Endodermal cell (in vitro differentiated cells): ENCODE measurements around the gene RFESD. TPM values are rescaled to one million over a fixed set of nuclear protein-coding genes. Genes with fewer than 3 reads are reported as not detected.
A peak's percentile ranks its signal among the peaks of the same experiment; 100 is the strongest.
"Not testable (repeated sequence)": the region's sequence is repeated elsewhere in the genome, so short reads cannot be mapped to it uniquely, and the experiment has no call there.

Source experiments
- DNase-seq: peaks from one replicate; pipeline ENCODE4 v3.0.0-alpha.2; 2017
- H3K27ac ChIP-seq: 2 replicates; pipeline ENCODE4 v1.5.1; 2013; ENCODE audit warnings: mild to moderate bottlenecking, low read depth, low read length, moderate library complexity
- H3K27me3 ChIP-seq: 2 replicates; pipeline ENCODE4 v1.6.1; 2013; ENCODE audit warnings: mild to moderate bottlenecking, low read length, moderate library complexity; ENCODE audit not compliant: insufficient read depth, control insufficient read depth, poor library complexity, severe bottlenecking
- H3K36me3 ChIP-seq: 2 replicates; pipeline ENCODE4 v1.7.0; 2013; ENCODE audit warnings: mild to moderate bottlenecking, low read length, moderate library complexity; ENCODE audit not compliant: control insufficient read depth, insufficient read depth
- H3K4me1 ChIP-seq: one replicate; pipeline ENCODE4 v1.7.0; 2013; ENCODE audit warnings: low read length; ENCODE audit not compliant: control insufficient read depth, insufficient read depth
- H3K4me3 ChIP-seq: 2 replicates; pipeline ENCODE4 v1.5.1; 2013; ENCODE audit warnings: mild to moderate bottlenecking, low read length, moderate library complexity
- H3K9ac ChIP-seq: 2 replicates; pipeline ENCODE4 v1.6.1; 2013; ENCODE audit warnings: mild to moderate bottlenecking, low read length, moderate library complexity; ENCODE audit not compliant: poor library complexity, severe bottlenecking; ENCODE audit errors: extremely low read depth
- H3K9me3 ChIP-seq: 2 replicates; pipeline ENCODE4 v1.6.1; 2013; ENCODE audit warnings: mild to moderate bottlenecking, low read length, moderate library complexity; ENCODE audit not compliant: control insufficient read depth
- H3K27ac Mint-ChIP-seq: 2 replicates; pipeline ENCODE4 v1.8.0; 2020; ENCODE audit warnings: mixed read lengths
- H3K27me3 Mint-ChIP-seq: 2 replicates; pipeline ENCODE4 v1.8.0; 2021; ENCODE audit warnings: mild to moderate bottlenecking, mixed read lengths; ENCODE audit not compliant: insufficient read depth
- H3K36me3 Mint-ChIP-seq: 2 replicates; pipeline ENCODE4 v1.8.0; 2020; ENCODE audit warnings: low read depth, mixed read lengths
- H3K4me1 Mint-ChIP-seq: 2 replicates; pipeline ENCODE4 v1.8.0; 2020; ENCODE audit warnings: mixed read lengths
- H3K4me3 Mint-ChIP-seq: 2 replicates; pipeline ENCODE4 v1.8.0; 2020; ENCODE audit warnings: mild to moderate bottlenecking, moderate library complexity, mixed read lengths
- H3K9me3 Mint-ChIP-seq: 2 replicates; pipeline ENCODE4 v1.8.0; 2020; ENCODE audit warnings: mild to moderate bottlenecking, mixed read lengths
- whole genome bisulfite sequencing, 2 experiments: methylation state at CpG; one replicate each; pipeline versions ENCODE4 v1.1.5 to v1.1.7; 2013; ENCODE audit warnings: missing lambda C conversion rate in 2 of 2, mixed read lengths in 1 of 2; ENCODE audit not compliant: insufficient coverage in 1 of 2, insufficient read length in 1 of 2; 5-methylcytosine and 5-hydroxymethylcytosine counted together
- total RNA-seq, 2 donors: library from RNA; stranded (reverse); fragmentation: NEBNext Ultra II Directional in 1 of 2; extraction: Animal tissue kit (Norgen Biotek cat#: 25700) in 1 of 2; gene quantifications; 2 replicates in 1 of 2; 3 replicates in 1 of 2; pipeline ENCODE4 v1.2.1, GENCODE V29; 2021
- TF ChIP-seq, protein P1 (sequence below): fragments of 200-600 bp; sonication (generic); conservative IDR thresholded peaks from 2 replicates; pipeline ENCODE4 v1.5.0; 2021; ENCODE audit warnings: antibody characterized with exemption, mild to moderate bottlenecking

The RFESD gene
- total RNA-seq, 2 donors from 2014 or later, result 7.1 to 13.7 TPM

DNA sequence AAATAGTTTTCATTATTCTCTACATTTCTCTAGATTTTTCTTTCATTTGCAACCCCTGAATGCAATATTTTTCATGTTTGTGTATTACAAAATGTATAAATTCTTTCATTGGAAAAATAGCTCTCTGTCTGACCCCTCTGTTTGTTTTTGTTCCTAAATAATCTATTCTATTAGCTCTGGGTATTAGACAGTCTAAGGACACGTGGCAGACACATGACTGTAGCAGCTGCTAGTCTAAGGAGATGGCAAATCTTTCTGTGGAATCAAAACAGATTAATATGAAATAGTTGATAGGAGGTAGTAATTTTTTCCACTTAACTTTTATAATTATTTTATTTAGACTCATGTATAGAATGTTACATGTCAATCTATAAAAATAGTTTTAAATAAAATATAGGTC lies 57.6 kb downstream of the RFESD start:
- TF ChIP-seq, protein P1, sequence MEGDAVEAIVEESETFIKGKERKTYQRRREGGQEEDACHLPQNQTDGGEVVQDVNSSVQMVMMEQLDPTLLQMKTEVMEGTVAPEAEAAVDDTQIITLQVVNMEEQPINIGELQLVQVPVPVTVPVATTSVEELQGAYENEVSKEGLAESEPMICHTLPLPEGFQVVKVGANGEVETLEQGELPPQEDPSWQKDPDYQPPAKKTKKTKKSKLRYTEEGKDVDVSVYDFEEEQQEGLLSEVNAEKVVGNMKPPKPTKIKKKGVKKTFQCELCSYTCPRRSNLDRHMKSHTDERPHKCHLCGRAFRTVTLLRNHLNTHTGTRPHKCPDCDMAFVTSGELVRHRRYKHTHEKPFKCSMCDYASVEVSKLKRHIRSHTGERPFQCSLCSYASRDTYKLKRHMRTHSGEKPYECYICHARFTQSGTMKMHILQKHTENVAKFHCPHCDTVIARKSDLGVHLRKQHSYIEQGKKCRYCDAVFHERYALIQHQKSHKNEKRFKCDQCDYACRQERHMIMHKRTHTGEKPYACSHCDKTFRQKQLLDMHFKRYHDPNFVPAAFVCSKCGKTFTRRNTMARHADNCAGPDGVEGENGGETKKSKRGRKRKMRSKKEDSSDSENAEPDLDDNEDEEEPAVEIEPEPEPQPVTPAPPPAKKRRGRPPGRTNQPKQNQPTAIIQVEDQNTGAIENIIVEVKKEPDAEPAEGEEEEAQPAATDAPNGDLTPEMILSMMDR, result no peak
- H3K4me3 Mint-ChIP-seq, result no peak overlapping the region
- H3K27ac Mint-ChIP-seq, result no peak overlapping the region
- Histone ChIP-seq H3K27me3 (no peaks in the 10 kb centered on the region), H3K27ac (no peak overlapping the region), H3K9me3 (peaks cover 24% of the 10 kb centered on the region), H3K36me3 (peaks cover 13% of the 10 kb centered on the region), H3K4me3 (no peak overlapping the region), H3K4me1 (peaks cover 7% of the 10 kb centered on the region), H3K9ac (no peak overlapping the region)
- peaks cover 8% of the 10 kb centered on the region for H3K36me3 Mint-ChIP-seq
- no peaks in the 10 kb centered on the region for H3K27me3 Mint-ChIP-seq
- H3K4me1 Mint-ChIP-seq, result peaks cover 35% of the 10 kb centered on the region
- 87 to 100% methylated on average over 1 of the region's 1 CpG for WGBS, 2 experiments
- peaks cover 10% of the 10 kb centered on the region for H3K9me3 Mint-ChIP-seq
- no peak for DNase-seq

DNA sequence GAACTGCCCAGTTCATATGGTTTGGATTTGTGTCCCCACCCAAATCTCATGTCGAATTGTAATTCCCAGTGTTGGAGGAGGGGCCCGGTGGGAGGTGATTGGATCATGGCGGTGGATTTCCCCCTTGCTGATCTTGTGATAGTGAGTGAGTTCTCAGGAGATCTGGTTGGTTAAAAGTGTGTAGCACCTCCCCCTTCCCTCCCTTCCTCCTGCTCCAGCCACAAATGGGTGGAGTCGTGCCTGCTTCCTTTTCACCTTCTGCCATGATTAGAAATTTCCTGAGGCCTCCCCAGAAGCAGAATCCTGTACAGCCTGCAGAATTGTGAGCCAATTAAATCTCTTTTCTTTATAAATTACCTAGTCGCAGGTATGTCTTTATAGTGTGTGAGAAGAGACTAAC lies 59.6 kb downstream of the RFESD start:
- H3K4me3 Mint-ChIP-seq, result peak overlapping the region; percentile 50
- not testable (repeated sequence) for H3K4me1 ChIP-seq, H3K27ac ChIP-seq, H3K27me3 Mint-ChIP-seq, H3K9me3 Mint-ChIP-seq, H3K36me3 Mint-ChIP-seq, H3K27me3 ChIP-seq
- H3K36me3 ChIP-seq, result peaks cover 16% of the 10 kb centered on the region
- H3K27ac Mint-ChIP-seq, result peak overlapping the region; percentile 86
- H3K9ac ChIP-seq, result peak overlapping the region; percentile 92
- H3K4me1 Mint-ChIP-seq, result peaks cover 53% of the 10 kb centered on the region
- peaks cover 19% of the 10 kb centered on the region for H3K9me3 ChIP-seq
- peak; percentile 58 for DNase-seq
- WGBS, 2 experiments, result 58% methylated on average over 1 of the region's 5 CpGs; no CpG with 5 or more reads in 1 of the 2 experiments
- peak overlapping the region; percentile 82 for H3K4me3 ChIP-seq

GRCh38 chr5:95707055-95707454 lies 60.5 kb downstream of the RFESD start:
- Histone ChIP-seq H3K9ac (peak overlapping the region; percentile 92), H3K36me3 (peaks cover 21% of the 10 kb centered on the region), H3K27ac (peak overlapping the region; percentile 74), H3K9me3 (peaks cover 19% of the 10 kb centered on the region), H3K4me3 (peak overlapping the region; percentile 82), H3K4me1 (peaks cover 5% of the 10 kb centered on the region), H3K27me3 (no peaks in the 10 kb centered on the region)
- DNase-seq, result no peak
- WGBS, 2 experiments, result 34 to 81% methylated on average over 9 of the region's 9 CpGs
- Mint-ChIP-seq H3K9me3 (peaks cover 10% of the 10 kb centered on the region), H3K36me3 (peaks cover 6% of the 10 kb centered on the region), H3K27ac (peak overlapping the region; percentile 95), H3K4me1 (peaks cover 54% of the 10 kb centered on the region), H3K27me3 (no peaks in the 10 kb centered on the region), H3K4me3 (peak overlapping the region; percentile 50)
- TF ChIP-seq, protein P1, result no peak

Other genes starting within 250 kb of the RFESD start
- gene SKIC3, start 91.8 kb upstream of the RFESD start, total RNA-seq, result 10 to 100 TPM; 83.2 to 89.3 TPM
- gene ARSK, start 91.7 kb upstream of the RFESD start, total RNA-seq, result 10 to 100 TPM; 11.7 to 13.5 TPM
- under 1 TPM; 0.13 to 0.22 TPM for gene GPR150, start 26.7 kb upstream of the RFESD start, total RNA-seq
- gene SPATA9, start 36.2 kb downstream of the RFESD start, total RNA-seq, result 1 to 10 TPM in 1 of 2 donors, under 1 TPM in 1; 0.70 to 2.0 TPM
- 100 to 1,000 TPM; 432 to 444 TPM for gene RHOBTB3, start 84.6 kb downstream of the RFESD start, total RNA-seq
- gene GLRX, start 175.9 kb downstream of the RFESD start, total RNA-seq, result 10 to 100 TPM; 18.9 to 26.3 TPM